ENCODE data around the gene FKBP8.
"Not testable (repeated sequence)": the region's sequence is repeated elsewhere in the genome, so short reads cannot be mapped to it uniquely, and the experiment has no call there.

Gene FKBP8

DNA sequence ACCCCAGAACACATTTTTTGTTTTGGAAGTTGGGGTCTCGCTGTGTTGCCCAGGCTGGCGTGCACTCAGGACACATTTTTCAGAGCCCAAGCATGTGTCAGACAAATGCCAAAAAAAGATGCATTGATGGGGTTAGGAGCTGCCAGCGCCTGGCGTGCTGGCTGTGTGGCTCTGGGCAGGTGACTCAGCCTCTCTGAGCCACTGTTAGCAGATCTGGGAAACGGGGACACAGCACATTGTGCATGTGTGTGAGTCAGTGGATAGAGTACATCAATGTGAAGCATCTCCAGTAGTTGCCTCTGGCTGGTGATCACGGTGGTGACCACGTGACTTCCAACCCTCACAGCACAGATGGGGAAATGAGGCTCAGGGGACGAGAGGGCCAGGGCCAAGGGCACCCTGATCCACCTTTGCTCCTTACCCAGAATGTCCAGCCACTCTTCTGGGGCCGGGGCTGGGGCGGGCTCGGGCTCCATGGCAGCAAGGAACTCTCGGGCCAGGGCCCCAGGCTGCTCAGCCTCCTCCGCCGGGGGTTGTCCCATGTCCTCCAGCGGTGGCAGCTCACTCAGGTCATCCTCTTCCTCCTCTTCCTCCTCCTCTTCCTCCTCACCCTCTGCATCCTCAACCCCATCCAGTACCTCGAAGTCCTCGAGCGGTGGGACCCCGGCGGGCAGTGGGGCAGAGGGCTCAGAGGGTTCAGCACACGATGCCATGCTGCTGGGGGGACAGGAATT lies 1.9 kb downstream of the FKBP8 start:
- no peak overlapping the region for H3K4me3 ChIP-seq (ENCODE audit: low read length)
- TF ChIP-seq ZNF274 (IDR thresholded peaks at IDR 0.05; ENCODE audit: low read depth, low read length), result no peak

GRCh38 chr19:18540200-18540599 lies 3.2 kb downstream of the FKBP8 start:
- not testable (repeated sequence) for H3K4me3 ChIP-seq (ENCODE audit: low read length)

DNA sequence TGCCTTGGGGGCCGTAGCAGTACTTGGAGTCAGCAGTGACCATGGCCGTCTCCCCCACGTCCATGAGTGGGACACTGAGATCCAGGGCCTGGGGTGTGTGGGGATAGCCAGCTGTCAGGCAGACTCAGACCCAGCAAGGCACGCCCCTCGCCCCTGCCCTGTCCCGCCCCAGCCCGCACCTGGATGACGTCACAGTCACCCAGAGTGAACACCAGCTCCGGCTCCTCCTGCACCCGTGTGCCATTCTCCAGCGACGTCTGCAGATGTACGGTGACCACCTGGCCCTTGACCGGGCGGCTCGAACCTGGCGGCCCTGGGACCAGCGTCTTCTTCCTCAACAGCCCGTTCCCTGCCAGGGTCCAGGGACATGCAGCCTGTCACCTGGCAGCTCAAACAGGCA lies 4.0 kb downstream of the FKBP8 start:
- no peak overlapping the region for H3K4me3 ChIP-seq (ENCODE audit: low read length)
- TF ChIP-seq ZNF274 (IDR thresholded peaks at IDR 0.05; ENCODE audit: low read depth, low read length), result no peak

DNA sequence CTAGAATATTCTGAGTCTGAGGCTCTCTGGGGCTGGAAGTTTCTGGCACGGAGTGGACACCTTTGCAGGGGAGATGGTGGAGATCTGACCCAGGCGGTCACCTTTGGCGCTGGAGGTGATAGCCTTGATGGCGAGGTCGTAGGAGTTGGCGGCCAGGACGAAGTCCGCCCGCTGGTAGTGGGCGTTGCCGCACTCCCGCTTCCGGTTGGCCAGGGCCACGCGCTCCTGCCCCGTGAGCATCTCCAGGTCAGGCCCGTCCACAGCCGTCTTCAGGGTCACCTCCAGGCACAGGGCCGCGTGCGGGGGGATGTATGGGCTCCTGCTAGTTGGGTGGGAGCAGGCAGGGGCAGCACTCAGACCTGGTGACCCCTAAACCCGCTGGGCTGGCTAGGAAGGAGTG lies 5.3 kb downstream of the FKBP8 start:
- no peak for TF ChIP-seq ZNF274 (IDR thresholded peaks at IDR 0.05; ENCODE audit: low read depth, low read length)
- no peak overlapping the region for H3K4me3 ChIP-seq (ENCODE audit: low read length)

- TF ChIP-seq ZNF274 (IDR thresholded peaks at IDR 0.05; ENCODE audit: low read depth, low read length), result no peak
These were observed 5.9 kb downstream of the FKBP8 start for GRCh38 chr19:18537431-18537830.

DNA sequence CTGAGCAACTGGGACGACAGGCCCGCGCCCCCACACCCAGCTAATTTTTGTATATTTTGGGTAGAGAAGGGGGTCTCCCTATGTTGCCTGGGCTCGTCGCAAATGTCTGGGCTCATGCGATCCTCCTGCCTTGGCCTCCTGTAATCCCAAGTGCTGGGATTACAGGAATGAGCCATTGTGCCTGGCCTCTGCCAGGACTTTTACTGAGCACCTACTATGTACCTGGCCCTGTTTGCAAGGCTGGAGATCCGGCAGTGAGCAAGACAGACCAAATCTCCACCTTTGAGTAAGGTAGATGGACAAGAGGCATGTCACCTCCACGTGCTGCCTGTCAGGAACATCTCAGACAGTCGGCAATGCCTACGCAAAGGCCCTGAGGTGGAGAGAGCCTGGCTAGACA lies 6.9 kb downstream of the FKBP8 start:
- TF ChIP-seq ZNF274 (IDR thresholded peaks at IDR 0.05; ENCODE audit: low read depth, low read length), result no peak

More at GRCh38 chr19:18537431-18537830, 5.9 kb downstream of the FKBP8 start:
- no peak overlapping the region for H3K4me3 ChIP-seq (ENCODE audit: low read length)

DNA sequence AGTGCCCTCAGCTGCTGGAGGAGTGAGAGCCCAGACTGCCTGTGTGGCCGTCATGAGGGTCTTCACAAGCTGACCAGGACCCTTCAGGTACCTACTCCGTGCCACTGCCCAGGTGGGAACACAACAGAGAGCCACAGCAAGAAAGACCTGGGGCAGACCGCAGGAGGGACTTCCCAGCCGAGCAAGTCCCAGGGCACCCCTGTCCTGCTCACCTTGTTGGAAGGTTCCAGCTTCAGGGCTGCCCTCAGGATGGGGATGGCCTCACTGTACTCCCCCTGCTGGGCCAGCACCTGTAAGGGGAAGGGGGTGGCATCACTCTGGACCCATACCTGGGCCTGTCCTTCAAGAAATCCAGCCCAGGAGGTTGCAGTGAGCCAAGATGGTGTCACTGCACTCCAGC lies 10.3 kb downstream of the FKBP8 start:
- no peak overlapping the region for H3K4me3 ChIP-seq (ENCODE audit: low read length)
- no peak for TF ChIP-seq ZNF274 (IDR thresholded peaks at IDR 0.05; ENCODE audit: low read depth, low read length)

More for the DNA sequence above, 6.9 kb downstream of the FKBP8 start:
- no peak overlapping the region for H3K4me3 ChIP-seq (ENCODE audit: low read length)

GRCh38 chr19:18532168-18532890 lies 11.0 kb downstream of the FKBP8 start:
- TF ChIP-seq ZNF274 (IDR thresholded peaks at IDR 0.05; ENCODE audit: low read depth, low read length), result no peak

GRCh38 chr19:18531485-18531884 lies 11.9 kb downstream of the FKBP8 start:
- no peak for TF ChIP-seq ZNF274 (IDR thresholded peaks at IDR 0.05; ENCODE audit: low read depth, low read length)
- no peak overlapping the region for H3K4me3 ChIP-seq (ENCODE audit: low read length)

More at GRCh38 chr19:18532168-18532890, 11.0 kb downstream of the FKBP8 start:
- no peak overlapping the region for H3K4me3 ChIP-seq (ENCODE audit: low read length)

DNA sequence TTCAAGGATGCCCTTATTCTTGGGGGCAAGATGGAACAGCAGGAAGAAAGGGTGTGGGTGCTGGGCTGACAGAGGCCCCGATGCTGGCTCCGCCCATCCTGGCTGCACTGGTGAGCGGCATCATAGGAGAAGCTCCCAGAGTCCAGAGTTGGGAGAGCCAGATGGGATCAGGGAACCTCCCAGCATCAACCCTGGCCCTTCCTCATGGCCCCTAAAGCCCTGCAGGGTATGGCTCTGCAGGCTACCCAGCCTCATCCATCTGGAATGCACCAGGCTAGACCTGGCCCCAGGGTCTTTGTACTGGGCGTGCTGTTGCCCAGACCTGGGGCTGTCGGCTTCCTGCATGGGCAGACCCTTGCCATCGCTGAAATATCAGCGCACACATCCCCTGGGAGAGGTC lies 13.6 kb downstream of the FKBP8 start:
- H3K4me3 ChIP-seq (ENCODE audit: low read length), result no peak overlapping the region
- no peak for TF ChIP-seq ZNF274 (IDR thresholded peaks at IDR 0.05; ENCODE audit: low read depth, low read length)

GRCh38 chr19:18526316-18526715 lies 17.1 kb downstream of the FKBP8 start:
- H3K4me3 ChIP-seq (ENCODE audit: low read length), result no peak overlapping the region
- no peak for TF ChIP-seq ZNF274 (IDR thresholded peaks at IDR 0.05; ENCODE audit: low read depth, low read length)

DNA sequence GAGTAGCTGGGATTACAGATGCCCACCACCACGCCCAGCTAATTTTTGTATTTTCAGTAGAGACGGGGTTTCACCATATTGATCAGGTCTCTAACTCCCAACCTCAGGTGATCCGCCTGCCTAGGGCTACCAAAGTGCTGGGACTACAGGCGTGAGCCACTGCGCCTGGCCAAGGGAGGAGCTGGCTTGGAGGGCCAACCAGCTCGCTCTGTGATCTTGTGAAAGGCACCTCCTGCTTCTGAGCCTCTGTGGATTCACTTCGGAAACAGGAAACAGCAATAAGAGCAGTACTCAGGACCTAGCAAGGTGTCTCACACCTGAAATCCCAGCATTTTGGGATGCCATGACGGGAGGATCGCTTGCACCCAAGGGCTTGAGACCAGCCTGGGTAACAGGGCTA lies 19.5 kb downstream of the FKBP8 start:
- no peak overlapping the region for H3K4me3 ChIP-seq (ENCODE audit: low read length)
- no peak for TF ChIP-seq ZNF274 (IDR thresholded peaks at IDR 0.05; ENCODE audit: low read depth, low read length)

DNA sequence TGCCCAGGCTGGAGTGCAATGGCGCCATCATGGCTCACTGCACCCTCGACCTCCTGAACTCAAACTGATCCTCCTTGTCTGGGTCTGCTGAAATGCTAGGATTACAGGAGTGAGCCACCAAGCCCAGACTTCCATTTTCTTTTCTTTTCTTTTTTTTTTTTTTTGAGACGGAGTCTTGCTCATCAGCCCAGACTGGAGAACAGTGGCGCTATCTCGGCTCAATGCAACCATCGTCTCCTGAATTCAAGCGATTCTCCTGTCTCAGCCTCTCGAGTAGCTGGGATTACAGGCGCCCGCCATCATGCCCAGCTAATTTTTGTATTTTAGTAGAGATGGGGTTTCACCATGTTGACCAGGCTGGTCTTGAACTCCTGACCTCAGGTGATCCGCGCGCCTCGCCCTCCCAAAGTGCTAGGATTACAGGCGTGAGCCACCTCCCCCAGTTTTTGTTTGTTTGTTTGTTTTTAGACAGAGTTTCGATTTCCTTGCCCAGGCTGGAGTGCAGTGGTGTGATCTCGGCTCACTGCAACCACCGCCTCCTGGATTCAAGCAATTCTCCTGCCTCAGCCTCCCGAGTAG lies 20.4 kb downstream of the FKBP8 start:
- peak overlapping the region; percentile 16; the same call in 1 of the 2 replicates for H3K4me3 ChIP-seq (ENCODE audit: low read length)

DNA sequence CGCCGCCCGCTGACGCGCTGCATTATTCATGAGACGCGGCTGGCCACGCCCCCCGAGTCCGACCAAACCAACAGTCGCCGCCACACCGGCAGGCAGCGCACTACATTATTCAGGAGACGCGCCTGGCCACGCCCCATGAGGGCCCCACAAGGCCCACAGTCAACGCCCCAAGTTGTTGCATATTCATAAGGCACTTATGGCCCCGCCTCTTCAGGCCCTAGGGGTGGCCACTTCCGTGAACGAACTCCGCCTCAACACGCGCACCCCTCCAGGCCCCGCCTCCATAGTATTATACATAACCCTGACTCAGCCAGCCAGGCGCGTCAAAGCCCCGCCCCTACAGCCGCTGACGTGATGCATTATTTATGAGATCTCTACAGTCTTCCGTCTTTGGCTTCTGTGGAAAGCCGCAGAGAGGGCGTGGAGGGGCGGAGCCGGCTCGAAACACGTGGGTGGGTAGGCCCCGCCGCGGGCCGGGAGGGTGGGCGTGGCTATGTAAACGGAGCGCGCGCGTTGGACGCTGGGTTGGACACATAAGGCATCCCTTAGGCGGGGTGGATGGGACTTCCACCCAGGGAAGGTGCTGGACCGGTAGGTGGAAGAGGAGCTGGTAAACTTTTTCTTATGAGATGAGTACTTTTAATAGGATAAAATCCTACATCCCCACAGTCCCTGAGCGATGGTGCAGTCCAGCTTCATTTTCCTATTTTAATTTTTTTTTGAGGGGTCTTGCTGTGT lies 21.1 kb downstream of the FKBP8 start:
- no peak for TF ChIP-seq ZNF274 (IDR thresholded peaks at IDR 0.05; ENCODE audit: low read depth, low read length)
- peak overlapping the region; percentile 16; the same call in 1 of the 2 replicates for H3K4me3 ChIP-seq (ENCODE audit: low read length)
